Superior temporal gyrus (tissue), 1 donor: ENCODE data around the gene PRMT1.

ENCODE experiments used
- DNase-seq: peaks from one replicate; pipeline ENCODE4 v3.0.0-alpha.2; 2016; ENCODE audit errors: extremely low spot score

PRMT1 gene

DNA sequence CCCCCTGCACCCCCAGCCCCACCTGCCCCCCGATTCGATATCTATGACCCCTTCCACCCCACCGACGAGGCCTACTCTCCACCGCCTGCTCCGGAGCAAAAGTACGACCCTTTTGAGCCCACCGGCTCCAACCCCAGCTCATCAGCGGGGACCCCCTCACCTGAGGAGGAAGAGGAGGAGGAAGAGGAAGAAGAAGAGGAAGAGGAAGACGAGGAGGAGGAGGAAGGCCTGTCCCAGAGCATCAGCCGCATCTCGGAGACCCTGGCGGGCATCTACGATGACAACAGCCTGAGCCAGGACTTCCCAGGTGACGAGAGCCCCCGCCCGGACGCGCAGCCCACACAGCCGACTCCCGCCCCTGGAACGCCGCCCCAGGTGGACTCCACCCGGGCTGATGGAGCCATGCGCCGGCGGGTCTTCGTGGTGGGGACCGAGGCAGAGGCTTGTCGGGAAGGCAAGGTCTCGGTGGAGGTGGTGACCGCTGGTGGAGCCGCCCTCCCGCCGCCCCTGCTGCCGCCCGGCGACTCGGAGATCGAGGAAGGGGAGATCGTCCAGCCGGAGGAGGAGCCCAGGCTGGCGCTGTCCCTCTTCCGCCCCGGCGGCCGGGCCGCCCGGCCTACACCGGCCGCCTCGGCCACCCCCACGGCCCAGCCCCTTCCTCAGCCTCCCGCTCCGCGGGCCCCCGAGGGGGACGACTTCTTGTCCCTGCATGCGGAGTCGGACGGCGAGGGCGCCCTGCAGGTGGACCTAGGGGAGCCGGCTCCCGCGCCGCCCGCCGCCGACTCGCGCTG lies 25.8 kb upstream of the PRMT1 start:
- no peak for DNase-seq

DNA sequence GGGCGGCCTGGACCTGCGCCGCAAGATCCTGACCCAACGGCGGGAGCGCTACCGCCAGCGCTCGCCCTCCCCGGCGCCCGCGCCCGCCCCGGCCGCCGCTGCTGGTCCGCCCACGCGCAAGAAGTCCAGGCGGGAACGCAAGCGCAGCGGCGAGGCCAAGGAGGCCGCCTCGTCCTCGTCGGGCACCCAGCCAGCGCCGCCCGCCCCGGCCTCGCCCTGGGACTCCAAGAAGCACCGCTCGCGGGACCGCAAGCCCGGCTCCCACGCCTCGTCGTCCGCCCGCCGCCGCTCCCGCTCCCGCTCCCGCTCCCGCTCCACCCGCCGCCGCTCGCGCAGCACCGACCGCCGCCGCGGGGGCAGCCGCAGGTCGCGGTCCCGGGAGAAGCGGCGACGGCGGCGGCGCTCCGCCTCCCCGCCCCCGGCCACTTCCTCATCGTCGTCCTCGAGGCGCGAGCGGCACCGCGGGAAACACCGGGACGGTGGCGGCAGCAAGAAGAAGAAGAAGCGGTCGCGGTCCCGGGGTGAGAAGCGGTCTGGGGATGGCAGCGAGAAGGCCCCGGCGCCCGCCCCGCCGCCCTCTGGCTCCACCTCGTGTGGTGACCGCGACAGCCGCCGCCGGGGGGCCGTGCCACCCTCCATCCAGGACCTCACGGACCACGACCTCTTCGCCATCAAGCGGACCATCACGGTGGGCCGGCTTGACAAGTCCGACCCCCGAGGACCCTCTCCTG lies 25.1 kb upstream of the PRMT1 start:
- DNase-seq, result no peak

DNA sequence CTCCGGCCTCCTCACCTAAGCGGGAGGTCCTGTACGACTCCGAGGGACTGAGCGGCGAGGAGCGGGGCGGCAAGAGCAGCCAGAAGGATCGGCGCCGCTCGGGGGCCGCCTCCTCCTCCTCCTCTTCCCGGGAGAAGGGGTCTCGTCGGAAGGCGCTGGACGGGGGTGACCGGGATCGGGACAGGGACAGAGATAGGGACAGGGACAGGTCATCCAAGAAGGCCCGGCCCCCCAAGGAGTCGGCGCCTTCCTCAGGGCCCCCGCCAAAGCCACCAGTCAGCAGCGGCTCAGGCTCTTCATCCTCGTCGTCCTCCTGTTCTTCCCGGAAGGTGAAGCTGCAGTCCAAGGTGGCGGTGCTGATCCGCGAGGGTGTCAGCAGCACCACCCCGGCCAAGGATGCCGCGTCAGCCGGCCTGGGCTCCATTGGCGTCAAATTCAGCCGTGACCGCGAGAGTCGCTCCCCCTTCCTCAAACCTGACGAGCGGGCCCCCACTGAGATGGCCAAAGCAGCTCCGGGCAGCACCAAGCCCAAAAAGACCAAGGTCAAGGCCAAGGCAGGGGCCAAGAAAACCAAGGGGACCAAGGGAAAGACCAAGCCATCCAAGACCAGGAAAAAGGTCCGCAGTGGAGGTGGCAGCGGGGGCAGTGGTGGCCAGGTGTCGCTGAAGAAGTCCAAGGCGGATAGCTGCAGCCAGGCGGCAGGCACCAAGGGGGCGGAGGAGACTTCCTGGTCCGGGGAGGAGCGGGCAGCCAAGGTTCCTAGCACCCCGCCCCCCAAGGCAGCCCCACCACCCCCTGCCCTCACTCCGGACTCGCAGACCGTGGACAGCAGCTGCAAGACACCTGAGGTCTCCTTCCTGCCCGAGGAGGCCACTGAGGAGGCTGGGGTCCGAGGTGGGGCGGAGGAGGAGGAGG lies 24.3 kb upstream of the PRMT1 start:
- no peak for DNase-seq

DNA sequence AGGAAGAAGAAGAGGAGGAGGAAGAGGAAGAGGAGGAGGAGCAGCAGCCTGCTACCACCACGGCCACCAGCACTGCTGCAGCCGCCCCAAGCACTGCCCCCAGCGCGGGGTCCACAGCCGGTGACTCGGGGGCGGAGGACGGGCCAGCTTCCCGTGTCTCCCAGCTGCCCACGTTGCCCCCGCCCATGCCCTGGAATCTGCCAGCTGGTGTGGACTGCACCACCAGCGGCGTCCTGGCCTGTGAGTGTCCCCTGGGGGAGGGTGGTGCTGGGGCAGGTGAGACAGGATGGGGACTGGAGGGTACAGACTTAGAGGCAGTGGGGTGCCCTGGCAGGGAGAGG lies 23.6 kb upstream of the PRMT1 start:
- DNase-seq, result no peak

DNA sequence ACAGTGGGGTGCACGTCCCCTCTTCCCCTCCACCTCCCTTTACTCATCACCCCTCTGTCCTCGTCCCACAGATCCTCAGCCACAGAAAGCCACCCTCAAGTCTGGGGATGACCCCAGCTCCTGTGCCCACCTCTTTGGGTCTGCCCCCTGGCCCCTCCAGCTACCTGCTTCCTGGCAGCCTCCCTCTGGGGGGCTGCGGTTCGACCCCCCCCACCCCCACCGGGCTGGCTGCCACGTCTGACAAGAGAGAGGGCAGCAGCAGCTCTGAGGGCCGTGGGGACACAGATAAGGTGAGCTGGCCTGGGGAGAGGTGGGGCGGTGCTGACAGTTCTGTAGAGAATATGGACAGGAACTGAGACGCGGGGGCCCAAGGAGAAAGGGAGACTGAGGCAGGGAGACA lies 22.5 kb upstream of the PRMT1 start:
- no peak for DNase-seq

DNA sequence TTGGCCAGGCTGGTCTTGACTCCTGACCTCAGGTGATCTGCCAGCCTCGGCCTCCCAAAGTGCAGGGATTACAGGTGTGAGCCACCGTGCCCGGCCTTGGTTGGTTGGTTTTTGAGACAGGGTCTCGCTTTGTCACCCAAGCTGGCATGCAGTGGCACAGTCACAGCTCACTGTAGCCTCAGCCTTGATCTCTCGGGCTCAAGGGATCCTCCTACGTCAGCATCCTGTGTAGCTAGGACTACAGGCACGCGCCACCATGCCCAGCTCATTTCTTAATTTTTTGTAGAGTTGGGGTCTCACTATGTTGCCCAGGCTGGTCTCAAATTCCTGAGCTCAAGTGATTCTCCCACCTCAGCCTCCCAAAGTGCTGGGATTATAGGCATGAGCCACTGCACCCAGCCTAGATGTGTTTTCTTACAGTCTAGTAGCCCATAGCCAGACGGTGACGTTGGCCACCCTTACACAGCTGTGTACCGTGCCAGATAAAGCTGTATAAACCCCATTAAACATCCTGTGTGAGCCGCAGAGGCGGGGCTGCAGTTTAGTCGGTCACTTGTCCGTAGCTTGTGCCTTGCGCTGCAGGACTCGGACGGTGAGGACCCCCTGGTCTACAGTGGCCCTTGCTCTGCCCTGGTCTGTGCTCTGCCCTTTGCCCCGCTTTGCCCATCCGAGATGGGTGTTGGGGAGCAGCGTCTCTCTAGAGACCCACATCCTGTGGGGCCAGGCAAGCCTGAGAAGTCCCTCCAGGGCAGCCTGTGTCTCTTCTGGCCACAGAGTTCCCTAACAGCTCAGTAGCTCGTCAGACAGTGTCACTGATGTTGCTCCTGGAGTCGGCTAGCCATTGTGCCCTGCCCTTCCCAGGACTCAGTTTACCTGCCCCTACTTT lies 21.3 kb upstream of the PRMT1 start:
- DNase-seq, result no peak

DNA sequence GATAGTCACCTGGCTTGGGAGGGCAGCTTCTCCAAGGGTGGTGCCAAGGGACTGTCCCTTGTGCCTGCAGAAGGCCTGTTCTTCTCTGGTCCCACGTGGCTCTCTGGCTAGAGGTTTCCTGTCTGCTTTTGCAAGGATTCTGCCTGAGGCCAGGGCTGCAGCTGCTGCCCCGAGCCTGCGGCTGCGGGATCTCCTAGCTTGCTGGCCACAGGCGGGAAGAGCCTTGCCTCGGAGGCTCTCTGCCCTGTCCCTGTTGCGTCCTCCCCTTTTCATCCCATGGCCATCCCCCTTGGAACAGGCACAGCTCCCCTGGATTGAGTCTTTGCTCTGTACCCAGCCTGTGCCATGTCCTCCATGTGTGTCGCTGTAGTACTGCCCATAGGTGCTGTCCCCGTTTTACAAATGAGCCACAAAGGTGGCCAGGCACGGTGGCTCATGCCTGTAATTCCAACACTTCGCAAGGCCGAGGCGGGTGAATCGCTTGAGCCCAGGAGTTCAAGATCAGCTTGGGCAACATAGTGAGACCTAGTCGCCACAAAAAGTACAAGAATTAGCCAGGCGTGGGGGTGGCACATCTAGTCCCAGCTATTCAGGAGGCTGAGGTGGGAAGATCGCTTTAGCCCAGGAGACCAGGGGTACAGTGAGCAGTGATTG lies 20.5 kb upstream of the PRMT1 start:
- no peak for DNase-seq

DNA sequence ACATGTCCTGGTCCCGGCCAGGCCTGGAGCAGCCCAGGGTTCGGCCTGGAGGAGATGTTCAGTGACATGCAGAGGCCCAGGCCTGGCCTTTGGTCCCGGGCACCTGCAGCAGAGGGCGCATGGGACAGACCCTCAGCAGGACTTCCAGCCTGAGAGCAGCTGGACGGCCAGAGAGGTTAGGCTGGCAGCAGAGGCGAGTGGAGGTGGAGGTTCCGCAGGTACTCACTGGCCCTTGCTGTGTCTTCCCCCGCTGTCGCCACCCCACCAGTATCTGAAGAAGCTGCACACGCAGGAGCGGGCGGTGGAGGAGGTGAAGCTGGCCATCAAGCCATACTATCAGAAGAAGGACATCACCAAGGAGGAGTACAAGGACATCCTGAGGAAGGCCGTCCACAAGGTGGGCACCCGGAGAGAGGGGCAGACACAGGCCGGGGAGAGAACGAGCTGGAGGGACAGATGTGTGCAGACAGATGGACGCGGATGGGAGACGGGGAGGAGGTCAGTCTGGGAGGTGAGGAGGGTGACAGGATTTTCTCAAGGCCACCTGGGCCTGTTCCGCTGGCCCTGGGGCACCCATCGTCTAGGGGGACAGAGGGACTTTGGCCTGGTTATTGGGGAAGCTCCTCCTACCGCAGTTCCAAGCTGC lies 19.5 kb upstream of the PRMT1 start:
- no peak for DNase-seq

DNA sequence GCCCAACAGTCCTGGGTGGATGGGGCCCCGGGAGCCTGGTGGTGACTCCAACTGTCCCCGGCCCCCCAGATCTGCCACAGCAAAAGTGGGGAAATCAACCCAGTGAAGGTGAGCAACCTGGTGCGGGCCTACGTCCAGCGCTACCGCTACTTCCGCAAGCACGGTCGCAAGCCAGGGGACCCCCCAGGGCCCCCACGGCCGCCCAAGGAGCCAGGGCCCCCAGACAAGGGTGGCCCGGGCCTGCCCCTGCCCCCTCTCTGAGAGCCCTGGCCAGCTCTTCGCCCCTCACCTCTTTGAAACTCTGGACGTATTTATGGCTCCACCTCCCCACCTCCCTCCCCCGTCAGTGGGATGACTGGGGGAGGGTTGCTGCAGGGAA lies 18.9 kb upstream of the PRMT1 start:
- DNase-seq, result no peak

DNA sequence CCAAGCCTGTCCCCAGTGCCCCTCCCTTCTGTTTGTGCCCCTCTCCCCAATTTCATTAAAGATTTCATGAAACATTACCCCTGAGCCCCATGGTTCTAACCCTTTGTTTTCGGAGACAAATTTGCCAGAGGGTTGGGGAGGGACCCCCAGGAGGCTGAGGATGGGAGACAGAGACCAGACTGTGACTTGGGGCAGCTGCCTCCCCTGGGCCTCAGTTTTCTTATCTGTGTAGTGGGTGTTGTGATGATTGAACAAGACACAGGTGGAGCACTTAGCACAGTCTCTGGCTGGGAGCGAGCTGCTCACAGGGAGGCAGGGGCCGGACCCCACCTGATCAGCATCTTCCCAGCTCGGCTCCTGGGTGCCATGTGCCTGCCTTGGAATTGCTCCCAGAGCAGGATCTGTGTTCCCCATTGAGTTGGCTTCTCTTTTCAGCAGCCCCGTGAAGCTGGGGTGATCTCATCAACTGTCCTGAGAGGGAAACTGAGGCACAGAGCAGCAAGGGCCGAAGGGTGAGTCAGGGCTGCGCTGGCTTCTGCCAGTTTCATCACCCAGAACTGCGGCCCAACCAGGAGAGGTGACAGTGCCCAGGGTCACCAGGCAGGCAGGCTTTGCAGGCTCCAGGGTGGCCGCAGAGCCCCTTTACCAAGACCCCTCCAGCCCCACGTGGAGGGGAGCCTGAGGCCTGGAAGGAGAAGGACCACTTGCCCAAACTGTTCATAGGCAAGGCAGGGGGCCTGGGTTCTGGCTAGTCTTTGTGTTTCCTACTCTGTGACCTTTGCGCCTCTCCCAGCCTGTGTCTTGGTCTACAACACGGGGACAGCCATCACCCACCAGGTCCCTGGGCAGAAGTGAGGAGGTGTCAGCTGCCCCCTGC lies 18.3 kb upstream of the PRMT1 start:
- no peak for DNase-seq

DNA sequence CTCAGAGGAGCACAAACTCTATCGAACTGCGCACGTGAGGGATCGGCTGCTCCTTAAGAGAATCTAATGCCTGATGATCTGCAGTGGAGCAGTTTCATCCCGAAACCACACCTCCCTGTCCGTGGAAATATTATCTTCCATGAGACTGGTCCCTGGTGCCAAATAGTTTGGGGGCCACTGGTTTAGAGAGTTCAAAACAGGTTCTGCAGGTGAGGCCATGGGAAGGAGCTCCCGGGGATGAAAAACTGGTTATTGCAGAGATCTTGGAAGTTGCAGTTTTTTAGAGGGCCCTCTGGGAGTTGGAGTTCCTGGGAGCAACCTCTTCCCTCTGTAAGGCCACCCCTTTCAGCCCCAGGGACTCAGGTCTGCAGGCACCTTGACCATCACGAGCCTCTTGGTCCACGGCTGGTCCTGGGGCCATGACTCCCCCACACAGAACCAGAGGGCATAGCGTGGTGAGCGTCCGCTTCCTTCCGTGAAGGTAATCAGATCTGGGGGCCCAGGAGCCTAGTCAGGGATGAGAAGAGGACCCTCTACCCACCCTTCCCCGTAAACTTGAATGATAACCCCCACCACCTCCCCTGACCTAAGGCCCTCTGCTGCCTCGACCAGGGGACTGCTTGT lies 16.6 kb upstream of the PRMT1 start:
- DNase-seq, result no peak

DNA sequence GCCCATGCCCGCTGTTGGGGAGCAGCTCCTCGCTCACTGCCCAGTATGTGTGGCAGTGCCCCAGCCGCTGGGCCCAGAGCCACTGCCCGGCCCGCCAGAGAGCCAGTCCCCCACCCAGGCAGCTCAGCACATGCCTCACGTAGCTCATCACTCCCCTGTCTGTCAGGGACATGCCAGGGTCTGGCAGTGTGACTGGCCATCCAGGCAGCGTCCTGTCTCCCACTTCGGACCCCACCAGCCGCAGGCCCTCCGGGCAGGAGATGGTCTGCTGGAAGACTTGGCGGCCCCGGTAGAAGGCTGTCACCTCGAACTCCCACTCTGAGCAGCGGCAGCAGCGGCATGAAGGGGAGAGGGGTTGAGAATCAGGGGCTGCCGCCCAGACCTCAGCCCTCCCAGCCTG lies 15.1 kb upstream of the PRMT1 start:
- DNase-seq, result no peak

DNA sequence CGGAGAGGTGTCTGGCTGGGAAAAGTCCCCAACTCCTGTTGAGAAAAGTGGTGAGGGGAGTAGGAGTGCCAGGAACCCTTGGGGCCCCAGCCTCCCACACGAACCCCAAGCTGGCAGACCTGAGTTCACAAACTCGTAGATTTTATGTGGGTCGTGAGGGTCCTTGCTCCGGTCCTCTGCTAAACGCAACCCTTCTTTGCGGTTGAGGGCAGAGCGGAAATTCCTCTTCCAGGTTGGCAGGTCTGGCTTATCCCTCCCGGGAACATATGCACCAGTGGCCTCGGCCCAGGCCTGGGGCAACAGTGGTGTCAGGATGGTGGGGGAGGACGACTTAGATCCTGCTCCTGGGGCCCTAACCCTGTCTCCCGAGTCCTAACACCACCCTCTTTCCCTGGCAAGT lies 13.8 kb upstream of the PRMT1 start:
- DNase-seq, result no peak

DNA sequence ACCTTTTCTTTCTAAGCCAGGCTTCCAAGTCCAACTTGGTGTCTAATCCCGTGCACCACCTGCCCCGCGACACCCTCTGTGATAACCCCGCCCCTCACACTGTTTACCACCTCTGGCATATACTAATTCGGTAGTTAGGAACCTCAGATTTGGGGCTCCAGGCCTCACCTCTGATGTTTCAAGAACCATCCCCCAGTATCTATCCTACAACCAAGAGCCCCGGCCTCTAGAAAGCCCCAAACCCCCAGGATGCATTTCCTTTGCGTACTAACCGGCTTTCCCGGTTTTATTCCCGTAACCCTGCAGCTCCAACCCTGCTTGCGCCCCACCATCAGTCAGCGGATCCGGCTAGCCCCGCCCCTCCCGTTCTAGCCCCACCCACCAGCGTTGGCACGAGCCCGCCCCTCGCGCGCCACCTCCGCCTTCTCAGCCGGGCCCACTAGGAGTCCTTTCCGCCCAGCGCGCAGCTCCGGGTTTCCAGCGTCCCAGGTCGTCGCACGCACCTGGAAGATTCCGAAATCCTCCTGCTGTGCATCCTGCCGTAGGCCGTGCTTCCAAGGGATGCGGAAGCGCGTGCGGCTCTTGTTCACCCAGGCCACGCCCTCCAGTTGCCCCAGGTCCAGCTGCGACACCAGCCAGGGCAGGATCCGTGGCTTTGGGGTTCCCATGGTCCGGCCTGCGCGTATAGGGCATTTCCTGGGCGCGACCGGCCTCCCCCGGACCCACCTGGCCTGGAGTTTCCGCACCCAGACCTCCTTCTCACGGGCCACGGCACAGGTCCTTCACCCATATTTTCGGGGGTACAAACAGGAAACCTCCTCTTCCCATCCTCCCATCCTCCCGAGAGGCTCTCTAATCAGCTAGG lies 12.7 kb upstream of the PRMT1 start:
- DNase-seq, result peak; percentile 81

DNA sequence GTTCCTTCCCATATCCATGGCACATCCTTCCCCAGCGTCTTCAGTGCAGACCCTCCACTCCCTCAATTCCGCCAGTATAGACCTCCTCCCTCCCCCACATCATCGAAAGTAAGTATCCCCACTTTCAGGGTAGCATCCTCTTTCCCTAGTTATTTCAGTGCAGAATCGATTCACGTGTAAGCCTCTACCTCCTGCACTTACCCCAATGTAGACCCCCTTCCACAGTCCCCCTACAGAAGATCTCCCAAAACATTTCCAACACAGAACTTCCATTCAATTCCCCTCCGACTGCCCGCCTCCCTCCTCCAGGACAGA lies 12.1 kb upstream of the PRMT1 start:
- DNase-seq, result no peak

DNA sequence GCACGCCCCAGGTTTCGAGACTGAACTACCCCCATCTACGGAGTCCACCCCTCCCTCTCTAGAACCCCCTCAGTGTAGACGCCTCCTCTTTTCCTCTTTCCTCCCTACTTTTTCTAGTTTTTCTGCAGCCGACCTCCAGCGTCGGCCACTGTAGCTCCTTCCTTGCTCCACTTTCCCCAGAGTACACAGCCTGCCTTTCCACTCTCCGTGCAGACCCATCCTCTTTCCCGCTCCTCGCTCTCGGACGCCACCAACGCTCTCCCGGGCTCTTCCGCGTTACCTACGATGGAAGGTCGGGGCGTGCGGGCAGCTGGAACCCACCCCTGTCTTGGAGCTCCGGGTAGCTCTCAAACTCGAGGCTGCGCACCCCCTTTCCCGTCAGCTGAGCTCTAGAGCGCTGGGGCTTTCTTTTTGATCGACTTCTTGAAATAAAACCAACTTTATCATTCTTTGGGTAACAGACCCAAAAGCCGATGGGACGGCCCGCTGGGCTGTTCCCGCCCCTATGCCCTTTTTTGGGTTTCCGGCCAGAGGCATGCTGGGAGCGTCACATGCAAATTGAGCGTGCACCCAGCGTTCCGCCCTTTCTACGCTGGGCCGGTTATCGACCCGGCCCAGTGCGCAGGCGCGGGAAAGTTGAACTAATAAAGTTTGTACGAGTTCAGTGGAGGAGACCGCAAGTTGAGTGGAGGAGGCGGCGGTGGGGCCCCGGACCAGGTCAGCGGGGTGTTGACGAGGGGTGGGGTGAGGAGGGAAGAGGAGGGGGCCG lies 11.5 kb upstream of the PRMT1 start, which contains the start of the genes BCL2L12 and IRF3:
BCL2L12 (plus strand) TSS at position 583 of the 769 bp plus-strand sequence. CDS start 760 bp downstream, outside the sequence.
IRF3 (minus strand) TSS at position 507 of the 769 bp plus-strand sequence. CDS start 1,019 bp downstream, outside the sequence.
- peak; percentile 99 for DNase-seq

DNA sequence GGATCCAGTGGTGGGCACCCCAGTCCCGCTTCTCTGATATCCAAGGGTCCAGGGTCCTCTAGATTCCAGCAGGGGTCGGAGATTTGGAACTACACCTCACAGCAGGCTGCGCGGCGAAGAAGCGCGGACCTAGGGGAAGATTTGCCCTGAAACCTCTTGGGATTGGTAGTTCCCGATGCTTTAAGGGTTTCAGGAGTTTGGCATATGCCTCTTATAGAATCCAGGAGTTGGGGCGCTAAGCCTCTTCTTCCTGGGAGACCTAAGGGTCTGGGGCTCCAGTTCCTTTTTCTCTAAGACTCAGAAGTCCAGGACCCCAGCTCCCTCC lies 11.0 kb upstream of the PRMT1 start:
- DNase-seq, result no peak
